ENCODE results near the gene RAB1A. TPM values are rescaled to one million over a fixed set of nuclear protein-coding genes. Genes with fewer than 3 reads are reported as not detected.
"Not testable (repeated sequence)": the region's sequence is repeated elsewhere in the genome, so short reads cannot be mapped to it uniquely, and the experiment has no call there.

RAB1A gene
- total RNA-seq, 1 donor from 2014 or later: 128 TPM

DNA sequence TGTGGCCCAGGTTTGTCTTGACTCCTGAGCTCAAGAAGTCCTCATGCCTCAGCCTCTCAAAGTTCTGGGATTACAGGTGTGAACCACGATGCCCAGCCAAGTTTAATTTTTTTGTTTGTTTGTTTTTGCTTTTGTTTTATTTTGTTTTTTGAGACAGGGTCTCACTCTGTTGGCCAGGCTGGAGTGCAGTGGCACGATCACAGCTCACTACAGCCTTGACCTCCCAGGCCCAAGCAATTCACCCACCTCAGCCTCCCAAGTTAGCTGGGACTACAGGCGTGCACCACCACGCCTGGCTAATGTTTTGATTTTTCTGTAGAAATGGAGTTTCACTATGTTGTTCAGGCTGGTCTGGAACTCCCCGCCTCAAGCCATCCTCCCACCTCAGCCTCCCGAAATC, 29.4 kb upstream of the RAB1A start:
- Mint-ChIP-seq H3K4me1 (ENCODE audit: unreplicated experiment) (no peaks in the 10 kb centered on the region), H3K4me3 (ENCODE audit: unreplicated experiment) (no peak overlapping the region), H3K27me3 (ENCODE audit: unreplicated experiment) (peaks cover 3% of the 10 kb centered on the region), H3K27ac (ENCODE audit: unreplicated experiment) (no peak overlapping the region), H3K36me3 (ENCODE audit: unreplicated experiment) (no peaks in the 10 kb centered on the region), H3K9me3 (ENCODE audit: unreplicated experiment) (no peaks in the 10 kb centered on the region)
- TF ChIP-seq, protein P1, sequence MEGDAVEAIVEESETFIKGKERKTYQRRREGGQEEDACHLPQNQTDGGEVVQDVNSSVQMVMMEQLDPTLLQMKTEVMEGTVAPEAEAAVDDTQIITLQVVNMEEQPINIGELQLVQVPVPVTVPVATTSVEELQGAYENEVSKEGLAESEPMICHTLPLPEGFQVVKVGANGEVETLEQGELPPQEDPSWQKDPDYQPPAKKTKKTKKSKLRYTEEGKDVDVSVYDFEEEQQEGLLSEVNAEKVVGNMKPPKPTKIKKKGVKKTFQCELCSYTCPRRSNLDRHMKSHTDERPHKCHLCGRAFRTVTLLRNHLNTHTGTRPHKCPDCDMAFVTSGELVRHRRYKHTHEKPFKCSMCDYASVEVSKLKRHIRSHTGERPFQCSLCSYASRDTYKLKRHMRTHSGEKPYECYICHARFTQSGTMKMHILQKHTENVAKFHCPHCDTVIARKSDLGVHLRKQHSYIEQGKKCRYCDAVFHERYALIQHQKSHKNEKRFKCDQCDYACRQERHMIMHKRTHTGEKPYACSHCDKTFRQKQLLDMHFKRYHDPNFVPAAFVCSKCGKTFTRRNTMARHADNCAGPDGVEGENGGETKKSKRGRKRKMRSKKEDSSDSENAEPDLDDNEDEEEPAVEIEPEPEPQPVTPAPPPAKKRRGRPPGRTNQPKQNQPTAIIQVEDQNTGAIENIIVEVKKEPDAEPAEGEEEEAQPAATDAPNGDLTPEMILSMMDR (IDR thresholded peaks at IDR 0.05): no peak
- no peak for DNase-seq (ENCODE audit: extremely low spot score, unreplicated experiment)

DNA sequence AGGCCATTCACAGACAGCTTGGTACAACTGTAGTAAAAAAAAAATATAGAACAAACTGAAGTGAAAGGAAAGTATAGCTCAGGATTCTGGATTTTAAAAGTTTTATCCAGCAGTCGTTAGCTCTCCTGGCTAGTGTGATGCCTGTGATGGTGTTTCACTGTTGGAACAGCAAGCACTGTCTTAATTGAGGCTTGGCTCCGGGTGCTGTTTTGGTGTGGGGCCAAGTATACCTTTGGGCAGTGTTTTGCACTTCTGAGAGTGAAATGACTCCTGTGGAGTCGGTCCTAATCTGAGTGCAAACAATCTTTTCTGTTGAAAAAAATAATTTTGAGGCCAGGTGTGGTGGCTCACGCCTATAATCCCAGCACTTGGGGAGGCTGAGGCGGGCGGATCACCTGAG, 28.7 kb upstream of the RAB1A start:
- TF ChIP-seq, protein P1 (IDR thresholded peaks at IDR 0.05): no peak
- Mint-ChIP-seq H3K27me3 (ENCODE audit: unreplicated experiment) (peaks cover 3% of the 10 kb centered on the region), H3K9me3 (ENCODE audit: unreplicated experiment) (no peaks in the 10 kb centered on the region), H3K27ac (ENCODE audit: unreplicated experiment) (no peak overlapping the region), H3K4me1 (ENCODE audit: unreplicated experiment) (no peaks in the 10 kb centered on the region), H3K36me3 (ENCODE audit: unreplicated experiment) (no peaks in the 10 kb centered on the region), H3K4me3 (ENCODE audit: unreplicated experiment) (no peak overlapping the region)
- DNase-seq (ENCODE audit: extremely low spot score, unreplicated experiment): no peak

DNA sequence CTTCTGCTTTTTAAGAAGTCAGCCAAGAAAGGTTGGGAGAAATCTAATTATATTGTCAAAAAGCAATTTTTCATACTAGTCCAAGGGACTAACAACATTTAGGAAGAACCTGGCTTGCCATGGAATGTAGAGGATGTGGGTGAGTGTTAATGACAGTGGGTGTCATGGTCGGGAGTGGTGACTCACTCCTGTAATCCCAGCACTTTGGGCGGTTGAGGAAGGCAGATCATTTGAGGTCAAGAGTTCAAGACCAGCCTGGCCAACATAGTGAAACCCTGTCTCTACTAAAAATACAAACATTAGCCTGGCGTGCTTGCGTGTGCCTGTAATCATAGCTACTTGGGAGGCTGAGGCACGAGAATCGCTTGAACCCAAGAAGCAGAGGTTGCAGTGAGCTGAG, 27.9 kb upstream of the RAB1A start:
- H3K36me3 Mint-ChIP-seq (ENCODE audit: unreplicated experiment); H3K4me1 Mint-ChIP-seq (ENCODE audit: unreplicated experiment); H3K9me3 Mint-ChIP-seq (ENCODE audit: unreplicated experiment); H3K27ac Mint-ChIP-seq (ENCODE audit: unreplicated experiment); H3K27me3 Mint-ChIP-seq (ENCODE audit: unreplicated experiment); H3K4me3 Mint-ChIP-seq (ENCODE audit: unreplicated experiment); DNase-seq (ENCODE audit: extremely low spot score, unreplicated experiment): not testable (repeated sequence)

DNA sequence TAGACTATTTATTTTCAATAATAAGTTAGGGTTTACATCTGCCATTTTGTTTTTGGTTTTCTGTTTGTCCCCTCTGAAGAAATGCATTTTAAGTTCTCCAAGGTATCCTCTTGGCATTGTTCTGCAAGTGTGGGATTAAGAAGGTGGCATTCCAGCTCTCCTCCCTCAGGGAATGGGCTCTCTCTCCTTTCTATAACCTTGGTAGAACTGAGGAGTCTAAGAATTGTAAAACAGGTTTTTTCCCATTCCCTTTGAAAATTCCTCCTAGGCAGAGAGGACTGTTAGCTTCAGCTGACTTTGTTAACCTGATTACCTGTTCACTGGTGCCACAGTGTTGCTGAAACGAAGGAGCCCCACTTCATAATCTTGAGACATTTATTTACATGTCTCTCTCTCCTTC, 26.1 kb upstream of the RAB1A start:
- no peak for DNase-seq (ENCODE audit: extremely low spot score, unreplicated experiment)
- Mint-ChIP-seq H3K9me3 (ENCODE audit: unreplicated experiment) (no peaks in the 10 kb centered on the region), H3K27me3 (ENCODE audit: unreplicated experiment) (peaks cover 3% of the 10 kb centered on the region), H3K4me3 (ENCODE audit: unreplicated experiment) (no peak overlapping the region), H3K36me3 (ENCODE audit: unreplicated experiment) (no peaks in the 10 kb centered on the region), H3K4me1 (ENCODE audit: unreplicated experiment) (no peaks in the 10 kb centered on the region), H3K27ac (ENCODE audit: unreplicated experiment) (no peak overlapping the region)
- TF ChIP-seq, protein P1 (IDR thresholded peaks at IDR 0.05): no peak

DNA sequence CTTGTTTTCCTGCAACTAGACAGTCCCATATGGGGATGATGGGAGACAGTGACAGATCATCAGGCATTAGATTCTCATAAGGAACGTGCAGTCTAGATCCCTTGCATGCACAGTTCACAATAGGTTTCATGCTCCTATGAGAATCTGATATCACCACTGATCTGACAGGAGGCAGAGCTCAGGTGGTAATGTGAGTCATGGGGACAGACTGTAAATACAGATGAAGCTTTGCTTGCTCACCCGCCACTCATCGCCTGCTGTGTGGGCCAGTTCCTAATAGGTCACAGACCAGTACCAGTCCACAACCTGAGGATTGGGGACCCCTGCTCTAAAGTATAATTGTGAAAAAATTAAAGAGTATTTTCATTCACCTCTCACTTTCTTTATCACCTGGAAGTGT, 23.6 kb upstream of the RAB1A start:
- H3K4me3 Mint-ChIP-seq (ENCODE audit: unreplicated experiment): no peak overlapping the region
- TF ChIP-seq, protein P1 (IDR thresholded peaks at IDR 0.05): no peak
- no peaks in the 10 kb centered on the region for H3K36me3 Mint-ChIP-seq (ENCODE audit: unreplicated experiment)
- H3K27ac Mint-ChIP-seq (ENCODE audit: unreplicated experiment): no peak overlapping the region
- H3K9me3 Mint-ChIP-seq (ENCODE audit: unreplicated experiment): no peaks in the 10 kb centered on the region
- no peaks in the 10 kb centered on the region for H3K4me1 Mint-ChIP-seq (ENCODE audit: unreplicated experiment)
- peaks cover 3% of the 10 kb centered on the region for H3K27me3 Mint-ChIP-seq (ENCODE audit: unreplicated experiment)
- no peak for DNase-seq (ENCODE audit: extremely low spot score, unreplicated experiment)

DNA sequence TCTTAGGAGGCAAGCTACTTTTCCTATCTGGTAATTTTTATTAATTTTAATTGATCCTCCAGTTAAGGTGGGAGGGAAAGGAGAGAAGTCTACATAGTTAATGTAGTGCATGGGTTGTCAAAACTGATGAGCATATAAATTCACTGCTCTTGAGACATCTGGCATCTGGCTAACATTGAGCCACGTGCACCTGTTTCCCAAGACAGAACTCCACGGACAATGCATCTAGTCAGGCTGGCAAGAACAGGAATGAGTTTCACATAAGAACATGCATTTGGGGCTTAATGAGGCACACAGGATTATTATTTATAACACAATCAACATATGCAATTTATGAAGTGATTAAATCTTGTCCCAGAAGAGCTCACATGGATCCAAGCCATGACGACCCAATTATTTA, 16.2 kb upstream of the RAB1A start:
- Mint-ChIP-seq H3K27ac (ENCODE audit: unreplicated experiment) (no peak overlapping the region), H3K27me3 (ENCODE audit: unreplicated experiment) (peaks cover 12% of the 10 kb centered on the region), H3K36me3 (ENCODE audit: unreplicated experiment) (no peaks in the 10 kb centered on the region), H3K4me1 (ENCODE audit: unreplicated experiment) (no peaks in the 10 kb centered on the region), H3K4me3 (ENCODE audit: unreplicated experiment) (no peak overlapping the region), H3K9me3 (ENCODE audit: unreplicated experiment) (no peaks in the 10 kb centered on the region)
- TF ChIP-seq, protein P1 (IDR thresholded peaks at IDR 0.05): no peak
- DNase-seq (ENCODE audit: extremely low spot score, unreplicated experiment): no peak

Data from osteocyte (in vitro differentiated cells).